HL-60 (cell line): ENCODE data around the gene KSR1.

Experiments used
- DNase-seq, 2 experiments: peaks; one replicate each; pipeline ENCODE4 v3.0.0-alpha.2; 2010 to 2020; ENCODE audit warnings: low read depth in 1 of 2, low spot score in 1 of 2
- H3K27ac ChIP-seq: fragments of 250-450 bp; sonication (Bioruptor Pico); replicated peaks from 2 replicates; pipeline ENCODE4 v1.5.1; 2020; ENCODE audit warnings: mild to moderate bottlenecking, moderate library complexity
- H3K27me3 ChIP-seq: fragments of 250-450 bp; sonication (Bioruptor Pico); 2 replicates; pipeline ENCODE4 v1.5.1; 2021; ENCODE audit warnings: mild to moderate bottlenecking, moderate library complexity; ENCODE audit not compliant: insufficient read depth, poor library complexity, severe bottlenecking
- H3K4me3 ChIP-seq: replicated peaks from 2 replicates; pipeline ENCODE4 v1.5.1; 2011; ENCODE audit warnings: mild to moderate bottlenecking, control low read depth, low read length; ENCODE audit not compliant: insufficient read depth
- CTCF ChIP-seq: IDR thresholded peaks from one replicate; pipeline ENCODE4 v1.5.1; 2011; ENCODE audit warnings: low read length, control low read depth, inconsistent platforms; ENCODE audit not compliant: insufficient read depth
- GABPA ChIP-seq: IDR thresholded peaks from 2 replicates; pipeline ENCODE4 v1.6.1; 2012; ENCODE audit warnings: low read depth
- POLR2AphosphoS5 ChIP-seq: IDR thresholded peaks from 2 replicates; pipeline ENCODE4 v1.6.1; 2012; ENCODE audit warnings: low read depth
- REST ChIP-seq: IDR thresholded peaks from 2 replicates; pipeline ENCODE4 v1.6.1; 2012; ENCODE audit warnings: low read depth; ENCODE audit not compliant: insufficient replicate concordance
- SPI1 ChIP-seq: IDR thresholded peaks from 2 replicates; pipeline ENCODE4 v1.6.1; 2012; ENCODE audit warnings: low read depth, mild to moderate bottlenecking, borderline replicate concordance

KSR1 gene

GRCh38 chr17:27415120-27415795 is 41.0 kb upstream of the KSR1 start:
- Histone ChIP-seq H3K4me3 (no peak overlapping the region), H3K27ac (no peak overlapping the region), H3K27me3 (no peaks in the 10 kb centered on the region)
- TF ChIP-seq POLR2AphosphoS5: no peak
- no peak for TF ChIP-seq GABPA
- TF ChIP-seq CTCF: no peak
- no peak for TF ChIP-seq SPI1
- no peak for TF ChIP-seq REST
- no peak for DNase-seq

GRCh38 chr17:27417596-27418365 is 38.5 kb upstream of the KSR1 start:
- TF ChIP-seq REST (no peak), POLR2AphosphoS5 (no peak), SPI1 (no peak), CTCF (no peak), GABPA (no peak)
- DNase-seq: no peak
- H3K4me3 ChIP-seq: no peak overlapping the region
- no peak overlapping the region for H3K27ac ChIP-seq
- no peaks in the 10 kb centered on the region for H3K27me3 ChIP-seq

- no peak for DNase-seq
- Histone ChIP-seq H3K27me3 (no peaks in the 10 kb centered on the region), H3K27ac (no peak overlapping the region), H3K4me3 (no peak overlapping the region)
- TF ChIP-seq POLR2AphosphoS5: no peak
- TF ChIP-seq GABPA: no peak
- no peak for TF ChIP-seq SPI1
- TF ChIP-seq CTCF: no peak
- no peak for TF ChIP-seq REST
These were observed 38.0 kb upstream of the KSR1 start for GRCh38 chr17:27418366-27418615.
